K562 (cell line): Measurements from ENCODE around the gene CFL1. TPM values are rescaled to one million over a fixed set of nuclear protein-coding genes. Genes with fewer than 3 reads are reported as not detected.

Source experiments
- ATF6 ChIP-seq: sonication (generic); formaldehyde crosslinking; IDR thresholded peaks from 2 replicates; pipeline ENCODE4 v1.4.0; 2020; ENCODE audit warnings: mild to moderate bottlenecking, missing genetic modification reagents
- BHLHE40 ChIP-seq: IDR thresholded peaks from 2 replicates; pipeline ENCODE4 v1.6.1; 2011; ENCODE audit warnings: low read length, improper control_type of control experiment
- CHCHD3 ChIP-seq: fragments of 250-450 bp; sonication (Bioruptor Pico); IDR thresholded peaks from 2 replicates; pipeline ENCODE4 v2.1.2; 2022; ENCODE audit warnings: mild to moderate bottlenecking
- CREB3L1 ChIP-seq: fragments of 450-650 bp; IDR thresholded peaks from 2 replicates; pipeline ENCODE4 v1.6.1; 2014; ENCODE audit warnings: low read depth, mild to moderate bottlenecking, moderate library complexity, borderline replicate concordance
- DPF2 ChIP-seq: fragments of 450-650 bp; IDR thresholded peaks from 2 replicates; pipeline ENCODE4 v1.6.1; 2016
- ESRRB ChIP-seq: fragments of 250-450 bp; sonication (Bioruptor Pico); IDR thresholded peaks from 2 replicates; pipeline ENCODE4 v1.5.0; 2020; ENCODE audit warnings: mild to moderate bottlenecking, moderate library complexity, borderline replicate concordance
- HNRNPK ChIP-seq: fragments of 200-400 bp; formaldehyde crosslinking; IDR thresholded peaks from one replicate; pipeline ENCODE4 v1.6.1; 2018; ENCODE audit warnings: mild to moderate bottlenecking, low read depth, low read length; ENCODE audit not compliant: poor library complexity, severe bottlenecking
- KAT2B ChIP-seq: IDR thresholded peaks from one replicate; pipeline ENCODE4 v1.6.1; 2012; ENCODE audit warnings: low read depth, mild to moderate bottlenecking, control low read depth, inconsistent platforms, low read length, moderate library complexity
- KDM1A ChIP-seq, 2 experiments: fragments of 450-650 bp; IDR thresholded peaks; 2 replicates each; pipeline ENCODE4 v1.6.1; 2016; ENCODE audit warnings: mild to moderate bottlenecking in 2 of 2
- MCM2 ChIP-seq: fragments of 450-650 bp; IDR thresholded peaks from 2 replicates; pipeline ENCODE4 v1.6.1; 2017; ENCODE audit warnings: low read depth, mild to moderate bottlenecking
- MYNN ChIP-seq, 2 experiments: sonication (generic); formaldehyde crosslinking in 1 of 2; IDR thresholded peaks; 2 replicates each; pipeline versions ENCODE4 v1.5.0 to v1.6.1; 2016 to 2020; ENCODE audit warnings: antibody characterized with exemption in 1 of 2, missing genetic modification reagents in 1 of 2
- NR2C2 ChIP-seq, 2 experiments: fragments of 200-800 bp in 1 of 2; sonication (Bioruptor generic) in 1 of 2; sonication (generic) in 1 of 2; formaldehyde crosslinking in 1 of 2; IDR thresholded peaks; 2 replicates each; pipeline versions ENCODE4 v1.6.1 to v1.8.0; 2016 to 2022; ENCODE audit warnings: mild to moderate bottlenecking in 1 of 2, missing compliant biosample characterization in 1 of 2, missing genetic modification characterization in 1 of 2, missing genetic modification reagents in 1 of 2
- NRF1 ChIP-seq, 2 experiments: fragments of 450-650 bp; IDR thresholded peaks in 1 of 2; conservative IDR thresholded peaks in 1 of 2; 2 replicates each; pipeline ENCODE4 v1.6.1; 2014; ENCODE audit warnings: mild to moderate bottlenecking in 2 of 2
- SMAD1 ChIP-seq: fragments of 150-350 bp; IDR thresholded peaks from 2 replicates; pipeline ENCODE4 v1.6.1; 2014; ENCODE audit warnings: low read length, low read depth; ENCODE audit not compliant: partially characterized antibody
- SNIP1 ChIP-seq: fragments of 450-650 bp; IDR thresholded peaks from 2 replicates; pipeline ENCODE4 v1.7.1; 2017; ENCODE audit warnings: low read depth, mild to moderate bottlenecking
- SP1 ChIP-seq: sonication (generic); formaldehyde crosslinking; IDR thresholded peaks from 2 replicates; pipeline ENCODE4 v1.8.1; 2022; ENCODE audit warnings: mild to moderate bottlenecking, missing genetic modification reagents
- SUPT5H ChIP-seq: fragments of 450-650 bp; IDR thresholded peaks from 2 replicates; pipeline ENCODE4 v1.6.1; 2016
- TGIF2 ChIP-seq: sonication (generic); formaldehyde crosslinking; IDR thresholded peaks from 2 replicates; pipeline ENCODE4 v1.8.1; 2022; ENCODE audit warnings: mild to moderate bottlenecking, missing genetic modification reagents, moderate library complexity
- ZNF212 ChIP-seq: fragments of 450-650 bp; formaldehyde crosslinking; IDR thresholded peaks from 2 replicates; pipeline ENCODE4 v1.4.0; 2020; ENCODE audit warnings: mild to moderate bottlenecking
- ZNF444 ChIP-seq: fragments of 250-450 bp; sonication (Bioruptor Pico); IDR thresholded peaks from 2 replicates; pipeline ENCODE4 v1.4.0; 2020; ENCODE audit warnings: mild to moderate bottlenecking, moderate library complexity
- ZNF707 ChIP-seq: fragments of 250-450 bp; sonication (Bioruptor Pico); conservative IDR thresholded peaks from 2 replicates; pipeline ENCODE4 v1.8.0; 2022; ENCODE audit warnings: inconsistent platforms, mild to moderate bottlenecking, moderate library complexity
- ZNF717 ChIP-seq: fragments of 250-450 bp; sonication (Bioruptor Pico); IDR thresholded peaks from 2 replicates; pipeline ENCODE4 v1.5.0; 2021
- ZNF785 ChIP-seq: fragments of 250-450 bp; sonication (Bioruptor Pico); IDR thresholded peaks from 2 replicates; pipeline ENCODE4 v1.4.0; 2020; ENCODE audit warnings: mild to moderate bottlenecking
- polyA plus RNA-seq, 8 experiments: library from polyadenylated mRNA; depleted of rRNA in 4 of 8; stranded (reverse) in 5 of 8; unstranded in 3 of 8; fragments of >200 nt; fragmentation: Nextera tagmentation in 2 of 8; fragmentation: Illumina TruSeq in 1 of 8; extraction: Ambion mirVana in 2 of 8; extraction: Trizol in 1 of 8; gene quantifications; 2 replicates each; pipeline versions ENCODE4 v1.2.1 to v1.2.3, GENCODE V29; 2011 to 2014; ENCODE audit warnings: inconsistent platforms in 1 of 8, missing spikeins in 1 of 8
- total RNA-seq, 7 experiments: library from RNA; depleted of rRNA in 6 of 7; stranded (reverse); fragments of >200 nt in 6 of 7; fragmentation: Illumina TruSeq in 2 of 7; extraction: Trizol in 2 of 7; gene quantifications; 2 replicates each; pipeline versions ENCODE4 v1.2.1 to v1.2.3, GENCODE V29; 2011 to 2021; ENCODE audit warnings: low replicate concordance in 1 of 7

Gene CFL1
- total and polyA plus RNA-seq, 9 of the 15 experiments (the other 6 are each of a cell fraction or from before 2014, with no cell fraction given): 105 to 1,101 (median 859) TPM

- TF ChIP-seq NR2C2 (CRISPR knock-in tag; IDR thresholded peaks at IDR 0.05) (no peak), NR2C2 (tag; IDR thresholded peaks at IDR 0.05) (peak; percentile 68; the same call in 1 of the 2 replicates), ZNF717 (CRISPR knock-in tag) (no peak), CREB3L1 (peak; percentile 63; the same call in 1 of the 2 replicates), ZNF785 (no peak), HNRNPK (peak; percentile 66), TGIF2 (CRISPR knock-in tag) (peak; percentile 57; the same call in 1 of the 2 replicates), MYNN (IDR thresholded peaks at IDR 0.05) (peak; percentile 56; the same call in 1 of the 2 replicates), MYNN (CRISPR knock-in tag; IDR thresholded peaks at IDR 0.05) (no peak), BHLHE40 (peak; percentile 95), SUPT5H (peak; percentile 70; the same call in 1 of the 2 replicates), KAT2B (no peak), NRF1 (conservative IDR thresholded peaks at IDR 0.05 in 1 of 2, IDR thresholded peaks at IDR 0.05 in 1 of 2) (peak in 1 of 2 experiments; percentile 35; a peak in 1 of 4 replicates), MCM2 (no peak), ATF6 (peak; percentile 93), ZNF444 (CRISPR knock-in tag) (no peak), SMAD1 (no peak), KDM1A (IDR thresholded peaks at IDR 0.05) (no peak), SNIP1 (no peak), SP1 (CRISPR knock-in tag) (peak; percentile 74), ZNF707 (CRISPR knock-in tag) (no peak), CHCHD3 (no peak), ZNF212 (CRISPR knock-in tag) (peak; percentile 14; the same call in 1 of the 2 replicates), DPF2 (peak; percentile 77), ESRRB (CRISPR knock-in tag) (no peak)
Observed at GRCh38 chr11:65899356-65900124, 41.6 kb upstream of the CFL1 start (continued).
